HG03520 (cell line): ENCODE results near the gene HDAC10.
"Not testable (repeated sequence)": the region's sequence is repeated elsewhere in the genome, so short reads cannot be mapped to it uniquely, and the experiment has no call there.

ENCODE experiments used
- ATAC-seq: cut with Tn5 transposase; IDR thresholded peaks from one replicate; pipeline ENCODE4 v1.9.1; 2021; ENCODE audit warnings: mild to moderate bottlenecking, moderate library complexity; ENCODE audit not compliant: unreplicated experiment

Gene HDAC10

DNA sequence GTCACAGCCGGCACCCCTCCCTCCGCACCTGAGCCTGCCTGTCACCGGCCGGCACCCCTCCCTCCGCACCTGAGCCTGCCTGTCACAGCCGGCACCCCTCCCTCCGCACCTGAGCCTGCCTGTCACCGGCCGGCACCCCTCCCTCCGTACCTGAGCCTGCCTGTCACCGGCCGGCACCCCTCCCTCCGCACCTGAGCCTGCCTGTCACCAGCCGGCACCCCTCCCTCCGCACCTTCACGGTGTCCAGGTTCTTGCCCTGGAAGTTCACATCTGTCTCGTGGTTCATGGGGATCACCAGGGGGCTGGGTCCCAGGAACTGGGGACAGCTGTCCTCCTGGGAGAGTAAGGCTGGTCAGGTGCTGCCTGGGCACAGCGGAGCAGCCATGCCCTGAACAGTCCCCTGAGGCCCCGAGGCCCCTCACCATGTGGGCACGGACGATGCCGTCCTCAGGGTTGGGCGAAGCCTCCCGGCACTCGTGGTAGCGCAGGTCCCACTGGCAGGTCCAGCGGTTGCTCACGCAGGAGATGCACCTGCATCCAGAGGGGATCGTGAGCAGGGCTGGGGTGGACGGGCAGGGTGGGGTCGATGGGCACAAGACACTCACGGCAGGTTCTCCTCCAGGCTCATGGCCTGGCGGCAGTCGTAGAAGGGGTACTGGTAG lies 34.6 kb upstream of the HDAC10 start:
- ATAC-seq = no peak

DNA sequence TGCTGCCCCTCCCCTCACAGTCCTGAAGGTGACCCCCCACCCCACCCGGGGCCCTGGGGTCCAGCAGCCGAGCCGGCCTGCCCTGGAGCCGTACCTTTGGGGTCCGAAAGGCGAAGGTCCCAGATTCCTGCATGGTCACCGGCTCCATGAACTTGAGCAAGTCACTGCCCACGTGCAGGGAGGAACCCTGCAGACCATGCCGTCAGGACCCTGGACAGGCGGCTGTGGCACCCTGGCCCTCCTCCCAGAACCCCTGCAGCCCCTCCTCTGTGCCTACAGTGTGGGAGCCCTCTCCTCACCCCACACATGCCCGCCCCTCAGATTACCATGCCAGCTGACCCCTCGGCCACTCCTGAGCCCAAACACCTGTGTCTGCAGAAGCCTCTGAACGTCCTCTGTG lies 33.4 kb upstream of the HDAC10 start:
- no peak for ATAC-seq

DNA sequence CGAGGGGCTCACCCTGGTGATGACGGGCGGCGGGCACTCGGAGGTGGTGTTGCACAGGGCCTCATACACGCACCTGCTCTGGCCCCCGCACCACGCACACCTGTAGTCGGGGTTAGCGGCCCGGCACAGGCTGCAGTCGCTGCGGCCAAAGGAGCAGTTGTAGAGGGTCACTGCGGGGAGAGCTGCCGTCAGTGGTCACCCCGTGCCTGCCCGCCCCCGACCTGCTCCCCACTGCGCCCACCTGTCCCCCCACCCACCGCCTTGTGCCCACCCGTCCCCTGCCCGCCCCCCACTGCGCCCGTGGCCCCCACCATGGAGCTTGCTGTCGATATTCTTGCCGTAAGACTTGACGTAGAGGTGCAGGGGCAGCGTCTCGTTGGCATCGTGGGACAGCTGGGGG lies 32.8 kb upstream of the HDAC10 start:
- no peak for ATAC-seq

DNA sequence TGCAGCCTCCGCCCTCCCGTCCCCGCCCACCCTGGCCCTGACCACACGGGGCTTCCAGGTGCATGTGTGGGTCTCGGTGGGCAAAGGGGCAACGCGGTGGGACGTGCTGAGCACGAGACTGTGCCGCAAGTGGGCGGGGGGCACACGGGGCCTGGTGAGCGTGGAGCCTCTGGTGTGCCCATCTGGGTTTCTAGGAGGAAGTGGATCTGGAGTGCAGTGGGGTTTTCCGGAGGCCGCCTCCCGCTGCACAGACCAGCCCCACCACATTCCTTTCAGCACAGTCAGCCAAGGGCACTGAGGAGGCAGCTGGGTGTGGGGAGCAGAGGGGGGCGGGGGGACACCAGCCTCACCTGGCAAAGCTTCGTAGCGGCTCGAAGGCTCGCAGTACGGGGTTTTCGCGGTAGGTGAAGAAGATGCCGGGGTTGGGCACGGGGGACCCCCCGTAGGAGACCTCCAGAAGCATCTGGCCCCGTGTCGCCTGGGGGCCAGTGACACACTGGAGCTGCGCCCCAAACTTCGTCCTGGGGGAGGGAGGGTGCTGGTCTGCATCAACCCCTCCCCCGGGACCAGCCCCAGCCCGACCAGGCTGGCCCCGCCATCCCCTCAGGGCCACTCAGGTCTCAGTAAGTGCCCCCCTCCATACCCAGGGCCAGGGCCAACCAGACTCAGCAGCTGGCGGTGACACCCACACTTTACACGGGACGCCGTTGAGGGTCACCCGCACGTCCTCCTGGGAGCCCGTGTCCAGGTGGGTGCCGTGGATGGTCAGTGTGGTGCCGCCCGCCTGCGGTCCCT lies 31.5 kb upstream of the HDAC10 start:
- ATAC-seq = no peak

DNA sequence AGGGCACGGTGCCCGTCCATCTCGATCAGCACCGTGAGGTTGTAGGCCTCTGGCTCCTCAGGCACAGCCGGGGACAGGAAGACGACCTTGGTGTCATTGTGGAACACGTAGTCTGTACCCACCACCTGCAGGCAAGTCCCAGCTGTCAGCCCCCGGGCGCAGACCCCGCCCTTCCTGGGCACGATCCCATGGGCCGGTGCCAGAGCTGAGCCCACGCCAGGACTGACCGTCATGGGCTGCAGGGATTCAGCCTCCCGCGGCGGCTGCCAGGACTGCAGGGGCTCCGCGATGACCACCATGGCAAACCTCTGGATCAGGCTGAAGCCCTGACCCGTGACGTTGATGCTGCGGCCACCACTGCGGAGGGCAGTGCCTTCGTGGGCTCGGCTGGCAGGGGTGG lies 30.9 kb upstream of the HDAC10 start:
- ATAC-seq = no peak

DNA sequence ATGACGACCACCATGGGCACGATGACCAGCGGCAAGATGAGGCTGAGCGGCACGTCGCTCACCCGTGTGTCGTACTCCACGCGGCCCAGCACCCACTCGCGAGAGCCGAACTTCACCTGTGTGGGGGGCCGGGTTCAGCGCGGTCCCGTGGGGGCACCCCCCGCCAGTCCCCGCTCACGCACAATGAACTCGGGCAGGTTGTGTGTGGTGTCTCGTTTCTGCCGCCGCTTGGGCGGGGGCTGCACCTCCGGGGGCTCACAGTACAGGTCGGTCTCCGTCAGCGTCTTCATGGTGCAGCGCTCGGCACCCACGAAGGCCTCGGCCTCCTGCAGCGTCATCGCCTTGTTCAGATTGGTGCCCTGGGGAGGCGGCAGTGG lies 30.3 kb upstream of the HDAC10 start:
- ATAC-seq = no peak

DNA sequence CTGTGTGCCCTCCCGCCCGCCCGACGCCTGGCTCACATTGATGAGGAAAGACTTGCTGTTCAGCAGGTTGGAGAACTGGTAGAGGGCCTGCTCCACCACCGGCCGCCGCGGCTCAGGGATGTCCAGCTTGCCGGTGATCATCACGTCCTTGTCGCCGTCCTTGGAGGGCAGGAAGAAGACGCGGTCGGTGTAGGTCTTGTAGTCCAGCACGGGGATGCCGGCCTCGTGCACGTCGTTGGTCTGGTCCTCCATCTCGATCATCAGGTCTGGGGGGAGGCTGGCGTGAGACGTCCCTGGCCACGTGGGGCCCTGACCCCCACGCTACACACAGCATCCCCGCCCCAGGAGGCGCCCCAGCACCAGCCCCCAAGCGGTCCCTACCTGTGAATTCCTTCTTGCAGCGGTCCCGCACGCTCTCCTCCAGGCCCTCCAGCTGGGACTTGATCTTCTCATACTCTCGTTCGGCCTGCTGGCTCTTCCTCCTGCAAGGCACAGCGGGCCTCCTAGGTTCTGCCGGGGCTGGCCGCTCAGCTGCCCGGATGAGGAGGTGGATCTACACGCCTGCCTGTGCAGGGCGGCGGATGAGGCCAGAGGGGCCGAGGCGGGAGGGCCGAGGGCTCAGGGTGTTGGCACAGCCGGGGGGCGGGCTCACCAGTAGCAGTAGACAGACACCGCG lies 29.8 kb upstream of the HDAC10 start:
- no peak for ATAC-seq

DNA sequence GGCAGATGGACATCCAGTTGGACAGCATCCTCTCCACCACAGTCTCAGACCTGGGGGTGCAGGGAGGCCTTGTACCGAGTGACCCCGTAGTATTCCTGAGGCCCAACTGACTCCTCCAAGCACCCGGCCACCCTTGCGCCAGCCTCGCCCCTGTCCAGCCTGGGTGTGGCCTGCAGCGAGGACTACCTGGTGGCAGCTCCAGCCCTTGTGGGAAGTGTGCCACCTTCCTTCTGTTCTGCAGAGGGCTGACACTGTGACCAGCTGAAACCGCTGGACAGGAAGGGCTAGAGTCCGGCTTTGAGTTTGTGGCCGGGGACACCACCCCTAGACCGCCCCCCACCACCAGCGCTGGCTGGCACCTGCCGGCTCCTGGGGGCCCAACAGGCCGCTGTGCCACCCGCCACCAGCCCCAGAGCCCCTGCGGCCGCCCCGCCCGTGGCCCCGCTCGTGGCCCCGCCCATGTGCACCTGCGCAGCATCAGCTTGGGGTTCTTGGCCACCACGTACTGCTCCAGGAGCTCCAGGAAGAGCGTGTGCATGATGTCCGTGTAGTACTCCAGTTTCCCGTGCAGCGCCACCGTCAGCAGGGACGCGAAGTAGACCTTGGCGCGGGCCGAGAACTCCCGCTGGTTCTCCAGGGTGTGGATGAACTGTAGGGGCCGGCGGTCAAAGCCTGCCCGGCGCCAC lies 29.1 kb upstream of the HDAC10 start:
- ATAC-seq = no peak

DNA sequence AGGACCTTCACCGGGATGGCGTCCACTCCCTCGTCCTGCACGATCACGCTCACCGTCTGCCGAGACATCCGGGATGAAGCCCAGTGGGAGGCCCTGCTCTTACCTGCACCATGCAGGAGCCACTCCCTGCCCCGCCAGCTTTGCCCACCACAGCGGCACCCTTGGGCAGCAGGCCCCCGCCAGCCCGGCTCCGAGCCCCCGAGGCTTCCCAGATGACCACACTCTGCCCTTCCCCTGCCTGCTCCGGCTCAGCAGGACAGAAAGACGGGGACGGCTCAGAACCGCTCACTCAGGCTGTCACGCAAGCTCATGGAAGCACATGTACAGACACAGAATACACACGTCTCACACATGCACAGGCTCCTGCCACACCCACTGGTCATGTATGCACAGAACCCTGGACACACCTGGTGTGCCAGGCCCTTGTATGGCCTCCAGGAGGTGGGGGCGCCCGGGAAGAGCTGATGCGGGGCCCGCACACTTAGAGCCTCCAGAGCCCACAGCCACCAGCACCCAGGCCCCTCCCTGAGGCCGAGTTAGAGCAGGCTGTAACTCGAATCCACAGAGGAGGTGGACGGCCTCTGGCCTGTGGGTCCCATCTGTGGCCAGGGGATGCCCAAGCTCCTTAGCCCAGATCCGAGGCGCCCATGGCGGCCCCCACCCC lies 28.0 kb upstream of the HDAC10 start:
- no peak for ATAC-seq

DNA sequence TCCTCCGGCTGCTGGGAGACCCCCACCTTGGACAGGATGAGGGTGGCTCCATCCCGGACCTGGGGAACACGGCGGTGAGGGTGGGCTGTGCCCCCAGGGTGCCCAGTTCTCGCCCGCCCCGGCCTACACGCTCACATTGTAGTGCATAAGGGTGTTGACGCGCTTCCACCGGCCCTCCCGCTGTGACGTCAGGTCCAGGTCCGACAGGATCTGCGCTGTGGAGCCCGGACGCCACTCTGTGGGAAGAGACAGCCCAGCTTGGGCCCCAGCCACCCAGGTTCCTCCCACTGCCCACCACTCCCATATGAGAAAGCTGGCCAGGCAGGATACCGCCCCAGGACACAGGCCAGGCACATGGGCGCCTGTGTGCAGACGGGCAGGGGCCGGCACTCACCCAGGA lies 27.4 kb upstream of the HDAC10 start:
- no peak for ATAC-seq

DNA sequence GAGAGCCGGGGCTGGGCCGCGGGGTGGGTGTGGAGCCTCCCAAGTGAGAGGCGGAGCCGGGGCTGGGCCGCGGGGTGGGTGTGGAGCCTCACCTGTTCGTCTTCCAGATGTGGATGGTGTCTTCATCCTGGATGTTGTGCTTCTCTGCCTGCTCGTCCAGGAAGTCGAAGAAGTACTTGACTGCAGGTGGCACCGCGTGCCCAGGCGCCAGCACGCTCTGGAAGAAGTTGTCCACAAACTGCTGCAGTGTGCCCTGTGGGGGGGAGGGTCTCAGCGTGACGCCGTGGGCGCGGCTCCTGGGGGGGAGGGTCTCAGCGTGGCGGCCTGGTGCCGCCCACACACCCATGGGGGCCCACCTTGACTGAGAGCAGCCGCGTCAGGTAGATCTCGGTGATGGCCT lies 26.7 kb upstream of the HDAC10 start:
- ATAC-seq = no peak

DNA sequence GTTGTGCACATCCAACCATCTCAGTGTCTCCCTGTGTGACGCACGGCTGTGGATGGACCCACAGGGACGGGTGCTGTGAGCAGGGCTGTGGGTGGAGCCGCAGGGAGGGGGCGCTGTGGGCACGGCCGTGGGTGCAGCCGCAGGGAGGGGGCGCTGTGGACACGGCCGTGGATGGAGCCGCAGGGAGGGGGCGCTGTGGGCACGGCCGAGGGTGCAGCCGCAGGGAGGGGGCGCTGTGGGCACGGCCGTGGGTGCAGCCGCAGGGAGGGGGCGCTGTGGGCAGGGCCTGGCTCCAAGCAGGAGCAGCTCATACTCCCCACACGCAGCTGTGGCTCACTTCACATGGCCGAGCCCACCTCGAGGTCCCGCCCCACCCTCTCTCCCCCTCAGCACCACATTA lies 25.1 kb upstream of the HDAC10 start:
- ATAC-seq = peak; percentile 59

DNA sequence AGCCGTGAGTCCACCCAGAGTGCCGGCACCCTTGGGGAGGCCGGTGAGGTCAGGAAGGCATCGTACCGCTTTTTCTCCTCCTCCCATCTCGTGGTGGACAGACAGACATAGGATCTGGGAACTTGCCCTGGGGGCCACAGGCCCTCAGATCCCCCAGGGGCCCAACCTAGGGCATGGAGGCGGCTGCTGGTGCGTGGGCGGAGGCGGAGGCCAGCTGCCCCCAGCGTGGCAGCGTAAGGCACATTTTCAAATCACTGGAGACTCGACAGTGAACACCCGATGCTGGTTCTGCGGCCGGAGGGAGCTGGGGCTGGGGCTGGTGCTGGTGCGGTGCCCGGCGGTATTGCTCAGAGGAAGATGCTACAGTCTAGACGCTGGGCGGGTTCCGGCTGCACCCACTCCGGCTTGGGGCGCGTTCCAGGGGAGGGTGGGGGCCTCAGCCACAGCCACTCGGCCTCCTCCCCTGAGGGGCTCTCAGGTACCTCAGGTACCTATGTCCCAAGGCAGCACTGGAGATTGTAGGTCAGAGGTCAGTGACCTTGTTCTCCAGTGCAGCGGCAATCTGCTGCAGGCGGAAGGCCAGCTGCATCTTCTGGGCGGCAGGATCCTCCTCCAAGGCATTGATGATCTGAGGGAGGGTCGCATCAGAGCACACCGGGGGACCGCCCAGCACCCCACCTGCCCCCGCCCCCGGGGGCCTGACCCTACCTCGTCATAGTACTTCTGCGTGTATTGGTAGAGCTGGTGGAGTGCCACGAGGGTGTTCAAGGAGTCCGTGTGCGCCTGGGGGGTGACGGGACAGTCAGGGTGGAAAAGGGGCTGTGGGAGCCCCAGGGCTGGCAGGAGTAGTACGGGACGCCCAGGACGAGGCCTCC lies 24.4 kb upstream of the HDAC10 start:
- no peak for ATAC-seq

DNA sequence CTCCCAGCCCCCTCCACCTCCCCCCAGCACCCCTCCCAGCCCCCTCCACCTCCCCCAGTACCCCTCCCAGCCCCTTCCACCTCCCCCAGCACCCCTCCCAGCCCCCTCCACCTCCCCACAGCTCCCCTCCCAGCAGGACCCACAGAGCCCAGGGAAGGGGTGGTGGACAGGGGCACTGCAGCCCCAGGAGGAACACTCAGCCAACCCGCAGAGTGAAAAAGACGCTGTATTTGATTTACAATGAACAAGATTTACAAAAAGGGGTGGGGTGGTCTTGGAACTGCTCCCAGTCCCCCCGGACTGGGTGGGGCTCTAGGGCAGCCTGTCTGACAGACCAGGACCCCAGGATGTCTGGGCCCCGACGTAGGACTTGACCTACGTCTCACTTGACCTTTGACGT lies 23.7 kb upstream of the HDAC10 start:
- no peak for ATAC-seq

DNA sequence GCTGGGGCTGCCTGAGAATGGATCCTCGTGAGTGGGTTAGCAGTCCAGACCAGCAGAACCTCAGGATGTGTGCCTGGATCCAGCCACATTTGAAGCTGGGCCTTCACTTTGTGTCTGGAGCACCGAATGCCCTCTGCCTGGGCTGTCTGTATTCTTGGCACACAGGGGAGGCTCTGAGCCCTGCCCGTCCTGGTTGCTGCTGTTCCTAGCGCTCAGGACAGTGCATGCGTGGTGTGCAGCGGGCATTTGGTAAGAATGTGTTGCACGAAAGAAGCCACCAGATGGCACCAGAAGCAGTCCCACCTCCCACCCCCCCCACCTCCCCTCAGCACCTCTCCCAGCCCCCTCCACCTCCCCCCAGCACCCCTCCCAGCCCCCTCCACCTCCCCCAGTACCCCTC lies 23.2 kb upstream of the HDAC10 start:
- no peak for ATAC-seq

DNA sequence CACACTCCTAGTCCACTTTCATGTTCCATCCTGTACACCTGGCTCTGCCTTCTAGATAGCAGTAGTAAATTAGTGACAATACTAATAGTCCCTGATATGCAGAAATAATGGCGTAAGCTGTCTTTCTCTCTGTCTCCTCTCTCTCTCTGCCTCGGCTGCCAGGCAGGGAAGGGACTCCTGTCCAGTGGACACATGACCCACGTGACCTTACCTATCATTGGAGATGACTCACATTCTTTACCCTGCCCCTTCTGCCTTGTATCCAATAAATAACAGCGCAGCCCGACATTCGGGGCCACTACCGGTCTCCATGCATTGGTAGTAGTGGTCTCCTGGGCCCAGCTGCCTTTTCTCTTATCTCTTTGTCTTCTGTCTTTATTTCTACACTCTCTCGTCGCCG lies 22.7 kb upstream of the HDAC10 start:
- not testable (repeated sequence) for ATAC-seq

DNA sequence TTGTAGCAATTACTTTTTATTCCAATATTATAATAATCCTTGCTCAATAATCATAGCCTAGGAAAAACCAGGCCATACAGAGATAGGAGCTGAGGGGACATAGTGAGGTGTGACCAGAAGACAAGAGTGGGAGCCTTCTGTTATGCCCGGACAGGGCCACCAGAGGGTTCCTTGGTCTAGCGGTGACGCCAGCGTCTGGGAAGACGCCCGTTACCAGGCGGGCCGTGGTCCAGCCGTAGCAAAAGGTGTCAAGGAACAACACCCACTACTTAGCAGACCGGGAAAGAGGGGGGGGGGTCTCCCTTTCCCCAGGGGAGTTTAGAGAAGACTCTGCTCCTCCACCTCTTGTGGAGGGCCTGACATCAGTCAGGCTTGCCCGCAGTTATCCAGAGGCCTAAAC lies 22.3 kb upstream of the HDAC10 start:
- not testable (repeated sequence) for ATAC-seq

DNA sequence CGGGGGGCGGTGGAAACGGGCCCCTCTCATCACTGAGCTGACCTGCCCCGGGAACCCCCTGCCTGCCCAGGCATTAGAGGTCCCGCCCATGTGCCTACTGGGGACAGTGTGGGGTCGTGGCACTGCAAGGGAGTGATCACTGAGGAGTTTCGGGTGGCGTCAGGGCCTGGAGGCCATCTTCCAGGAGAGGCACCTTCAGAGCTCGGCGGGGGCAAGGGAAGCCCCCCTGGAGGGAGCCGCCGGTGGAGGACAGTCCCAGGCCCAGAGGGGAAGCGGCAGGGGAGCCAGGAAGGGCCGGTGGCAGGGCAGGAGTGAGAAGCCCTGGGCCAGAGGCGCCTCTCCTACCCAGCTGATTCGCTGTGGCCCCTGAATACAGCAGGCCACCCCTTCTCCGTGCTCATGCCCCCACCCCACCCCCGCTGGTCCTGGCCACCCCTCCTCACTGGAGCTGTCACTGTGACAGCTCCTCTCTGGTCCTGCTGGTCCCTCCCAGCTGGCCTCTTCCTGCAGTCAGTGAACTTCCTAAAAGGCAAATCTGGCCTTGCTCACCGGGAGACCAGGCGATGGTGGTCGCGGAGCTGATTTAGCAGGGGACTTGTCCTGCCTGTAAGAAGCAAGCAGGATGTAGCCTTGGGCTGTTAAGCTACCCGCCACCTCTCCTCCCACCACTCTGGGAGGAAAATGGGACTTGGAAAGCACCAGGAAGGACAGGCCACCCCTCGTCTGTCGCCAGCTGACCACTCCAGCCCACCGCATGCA lies 21.2 kb upstream of the HDAC10 start:
- ATAC-seq = no peak

DNA sequence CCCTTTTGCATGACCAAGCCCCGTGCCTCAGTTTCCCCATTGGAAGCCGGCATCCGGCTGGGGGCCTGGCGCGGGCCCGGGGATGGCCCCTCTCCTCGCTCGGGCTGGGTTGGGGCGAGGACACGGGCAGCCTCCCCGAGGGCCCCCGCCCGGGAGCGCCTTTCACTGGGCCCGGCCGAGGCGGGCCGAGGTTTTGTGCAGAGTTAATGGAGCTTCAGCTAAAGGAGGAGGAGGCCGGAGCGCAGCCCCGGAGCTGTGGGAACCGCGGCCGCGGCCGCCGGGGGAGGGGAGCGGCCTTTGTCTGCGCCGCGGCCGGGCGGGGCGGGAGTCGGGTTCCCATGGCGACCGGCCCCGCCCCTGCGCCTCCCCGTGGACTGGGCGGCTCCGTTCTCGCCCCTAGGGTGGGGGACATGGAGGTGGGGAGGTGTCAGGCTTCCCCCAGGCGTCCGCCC lies 20.5 kb upstream of the HDAC10 start:
- no peak for ATAC-seq
